ENCODE results near the gene ANGPTL8.

DNA sequence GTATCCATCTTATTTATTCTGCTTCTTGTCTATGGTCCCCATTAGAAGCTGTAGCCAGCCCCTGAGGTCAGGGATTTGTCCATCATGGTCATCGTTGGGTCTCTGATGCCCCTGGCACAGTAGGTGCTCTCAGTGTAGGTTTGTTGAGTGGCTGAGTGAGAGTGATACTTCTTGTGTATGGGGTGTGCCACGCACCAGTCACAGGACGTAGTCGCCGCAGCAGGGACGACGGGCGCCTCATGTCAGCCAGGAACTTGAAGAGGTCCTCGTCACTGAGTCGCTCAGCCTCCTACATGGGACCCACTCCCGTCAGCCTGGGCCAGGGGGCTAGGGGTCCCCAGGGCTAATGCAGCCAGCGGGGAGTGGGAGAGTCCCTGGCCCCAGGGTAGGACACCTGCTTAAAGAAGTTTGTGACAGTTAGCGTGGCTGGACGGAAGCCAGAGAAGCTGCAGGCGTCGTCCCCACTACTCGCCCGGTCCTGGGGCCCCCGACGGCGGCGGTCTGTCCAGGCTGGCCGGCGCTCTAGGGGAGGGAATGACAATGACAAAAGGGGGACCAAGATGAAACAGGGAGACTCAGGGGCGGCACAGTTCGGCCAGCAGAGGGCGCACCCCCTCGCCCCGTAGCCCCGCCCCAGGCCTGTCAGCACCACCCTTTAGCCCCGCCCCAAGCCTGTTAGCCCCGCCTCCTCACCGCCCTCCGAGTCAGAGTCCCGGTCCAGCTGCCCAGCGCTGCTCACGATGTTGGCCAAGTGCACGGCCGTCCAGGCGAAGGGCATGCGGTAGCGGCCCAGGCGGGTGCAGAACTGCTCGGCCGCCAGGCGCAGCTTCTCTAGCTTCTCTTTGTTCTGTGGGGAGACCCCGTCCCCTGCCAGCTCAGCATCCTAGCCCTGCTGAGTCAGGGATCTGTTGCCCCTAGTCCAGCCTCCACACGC, 3.7 kb downstream of the ANGPTL8 start:
- TF ChIP-seq CTCF (IDR thresholded peaks at IDR 0.05) (peak; percentile 62), CHD2 (IDR thresholded peaks at IDR 0.05; ENCODE audit: low read length, partially characterized antibody) (no peak), POLR2A (IDR thresholded peaks at IDR 0.05; ENCODE audit: low read length) (no peak), RFX5 (IDR thresholded peaks at IDR 0.05) (no peak), FOXS1 (CRISPR knock-in tag; IDR thresholded peaks at IDR 0.05) (no peak), USF2 (IDR thresholded peaks at IDR 0.05) (no peak), EP300 (IDR thresholded peaks at IDR 0.05) (no peak), FOSL2 (IDR thresholded peaks at IDR 0.05) (no peak), FOSL2 (CRISPR knock-in tag; IDR thresholded peaks at IDR 0.05) (no peak), KDM1A (IDR thresholded peaks at IDR 0.05; ENCODE audit: low read depth) (no peak), MAZ (IDR thresholded peaks at IDR 0.05; ENCODE audit: borderline replicate concordance, low read depth, low read length) (no peak), MAX (IDR thresholded peaks at IDR 0.05) (no peak)

Data from A549 (cell line).